Breast epithelium (tissue), 3 donors: ENCODE data around the gene TUBA3D.
"Not testable (repeated sequence)": the region's sequence is repeated elsewhere in the genome, so short reads cannot be mapped to it uniquely, and the experiment has no call there.

Experiments used
- POLR2A ChIP-seq: fragments of 450-650 bp; IDR thresholded peaks from one replicate; pipeline ENCODE4 v1.6.1; 2016; ENCODE audit warnings: antibody characterized with exemption, mild to moderate bottlenecking, moderate library complexity
- POLR2AphosphoS5 ChIP-seq, 3 donors: sonication (generic); formaldehyde crosslinking; IDR thresholded peaks; one replicate each; pipeline ENCODE4 v1.6.1; 2017; ENCODE audit warnings: antibody characterized with exemption in 3 of 3
- TF ChIP-seq, protein P1 (sequence below), 3 donors: fragments of 450-650 bp; IDR thresholded peaks; one replicate each; pipeline ENCODE4 v1.5.1; 2016 to 2017; ENCODE audit warnings: antibody characterized with exemption in 3 of 3, mild to moderate bottlenecking in 3 of 3, moderate library complexity in 3 of 3

DNA sequence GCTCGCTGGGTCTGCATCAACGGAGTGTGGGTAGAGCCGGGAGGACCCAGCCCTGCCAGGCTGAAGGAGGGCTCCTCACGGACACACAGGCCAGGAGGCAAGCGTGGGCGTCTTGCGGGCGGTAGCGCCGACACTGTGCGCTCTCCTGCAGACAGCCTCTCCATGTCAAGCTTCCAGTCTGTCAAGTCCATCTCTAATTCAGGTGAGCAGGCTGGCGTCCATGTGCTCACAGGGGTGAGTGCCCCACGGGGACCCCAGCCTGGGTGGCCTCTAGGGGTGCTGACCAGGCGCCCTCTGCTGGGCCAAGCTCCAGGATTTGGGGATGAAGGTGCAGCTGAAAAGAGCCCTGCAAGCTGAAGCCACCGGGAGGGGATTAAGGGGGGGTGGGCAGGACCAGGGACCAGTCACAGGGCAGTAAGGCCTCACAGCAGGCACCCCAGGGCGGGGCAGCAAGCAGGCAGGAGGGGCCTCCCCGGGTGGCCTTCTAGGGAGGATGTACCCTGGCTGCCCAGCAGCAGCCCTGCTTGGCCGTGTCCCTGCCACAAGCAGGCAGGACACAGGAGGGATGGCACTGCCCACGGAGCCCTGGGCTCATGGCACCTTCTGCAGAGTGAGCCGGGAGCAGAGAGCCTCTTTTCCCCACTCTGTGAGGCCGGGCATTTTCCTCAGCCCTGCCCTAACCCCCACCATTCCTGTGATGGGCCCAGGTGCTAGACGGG is 54.9 kb downstream of the TUBA3D start:
- TF ChIP-seq POLR2AphosphoS5 (IDR thresholded peaks at IDR 0.05); POLR2A: not testable (repeated sequence)
- TF ChIP-seq, protein P1, sequence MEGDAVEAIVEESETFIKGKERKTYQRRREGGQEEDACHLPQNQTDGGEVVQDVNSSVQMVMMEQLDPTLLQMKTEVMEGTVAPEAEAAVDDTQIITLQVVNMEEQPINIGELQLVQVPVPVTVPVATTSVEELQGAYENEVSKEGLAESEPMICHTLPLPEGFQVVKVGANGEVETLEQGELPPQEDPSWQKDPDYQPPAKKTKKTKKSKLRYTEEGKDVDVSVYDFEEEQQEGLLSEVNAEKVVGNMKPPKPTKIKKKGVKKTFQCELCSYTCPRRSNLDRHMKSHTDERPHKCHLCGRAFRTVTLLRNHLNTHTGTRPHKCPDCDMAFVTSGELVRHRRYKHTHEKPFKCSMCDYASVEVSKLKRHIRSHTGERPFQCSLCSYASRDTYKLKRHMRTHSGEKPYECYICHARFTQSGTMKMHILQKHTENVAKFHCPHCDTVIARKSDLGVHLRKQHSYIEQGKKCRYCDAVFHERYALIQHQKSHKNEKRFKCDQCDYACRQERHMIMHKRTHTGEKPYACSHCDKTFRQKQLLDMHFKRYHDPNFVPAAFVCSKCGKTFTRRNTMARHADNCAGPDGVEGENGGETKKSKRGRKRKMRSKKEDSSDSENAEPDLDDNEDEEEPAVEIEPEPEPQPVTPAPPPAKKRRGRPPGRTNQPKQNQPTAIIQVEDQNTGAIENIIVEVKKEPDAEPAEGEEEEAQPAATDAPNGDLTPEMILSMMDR (IDR thresholded peaks at IDR 0.05): not testable (repeated sequence)
